HepG2 (cell line): ENCODE results near the gene PHF3. TPM values are rescaled to one million over a fixed set of nuclear protein-coding genes. Genes with fewer than 3 reads are reported as not detected.
A peak's percentile ranks its signal among the peaks of the same experiment; 100 is the strongest.

ENCODE experiments used
- AHR ChIP-seq: IDR thresholded peaks from 2 replicates; pipeline ENCODE4 v1.6.1; 2018; ENCODE audit warnings: missing genetic modification reagents, missing compliant biosample characterization
- ERF ChIP-seq: IDR thresholded peaks from 2 replicates; pipeline ENCODE4 v1.6.1; 2018; ENCODE audit warnings: missing biosample characterization, missing genetic modification reagents
- KDM5A ChIP-seq: fragments of 200-600 bp; sonication (generic); IDR thresholded peaks from 2 replicates; pipeline ENCODE4 v1.7.0; 2018; ENCODE audit warnings: antibody characterized with exemption, mild to moderate bottlenecking, low read length, borderline replicate concordance
- KLF15 ChIP-seq: sonication (generic); formaldehyde crosslinking; IDR thresholded peaks from 2 replicates; pipeline ENCODE4 v1.8.1; 2023; ENCODE audit warnings: borderline replicate concordance, mild to moderate bottlenecking, inconsistent platforms, missing genetic modification reagents, mixed read lengths
- MBD4 ChIP-seq: IDR thresholded peaks from 2 replicates; pipeline ENCODE4 v1.6.1; 2012; ENCODE audit warnings: low read length, inconsistent platforms, borderline replicate concordance
- NFIB ChIP-seq: sonication (generic); formaldehyde crosslinking; IDR thresholded peaks from 2 replicates; pipeline ENCODE4 v1.9.0; 2021; ENCODE audit warnings: missing genetic modification reagents, mild to moderate bottlenecking, borderline replicate concordance
- NONO ChIP-seq, 2 experiments: fragments of 450-650 bp in 1 of 2; sonication (generic) in 1 of 2; formaldehyde crosslinking in 1 of 2; IDR thresholded peaks in 1 of 2; conservative IDR thresholded peaks in 1 of 2; 2 replicates each; pipeline versions ENCODE4 v1.6.1 to v1.8.0; 2017 to 2022; ENCODE audit warnings: mild to moderate bottlenecking in 1 of 2, missing genetic modification reagents in 1 of 2, moderate library complexity in 1 of 2
- PCBP1 ChIP-seq: fragments of 200-400 bp; formaldehyde crosslinking; IDR thresholded peaks from 2 replicates; pipeline ENCODE4 v1.6.1; 2017; ENCODE audit warnings: mild to moderate bottlenecking, low read depth, low read length, borderline replicate concordance
- POLR2G ChIP-seq: fragments of 200-400 bp; formaldehyde crosslinking; IDR thresholded peaks from 2 replicates; pipeline ENCODE4 v1.6.1; 2018; ENCODE audit warnings: mild to moderate bottlenecking, low read depth, low read length, moderate library complexity
- ZNF761 ChIP-seq: sonication (generic); formaldehyde crosslinking; conservative IDR thresholded peaks from 2 replicates; pipeline ENCODE4 v1.4.0; 2020; ENCODE audit warnings: mild to moderate bottlenecking, missing genetic modification reagents
- ZNF766 ChIP-seq: sonication (generic); formaldehyde crosslinking; IDR thresholded peaks from 2 replicates; pipeline ENCODE4 v1.5.0; 2020; ENCODE audit warnings: missing genetic modification reagents, borderline replicate concordance
- ZNF792 ChIP-seq: IDR thresholded peaks from 2 replicates; pipeline ENCODE4 v1.6.1; 2016
- polyA plus RNA-seq, 8 experiments: library from polyadenylated mRNA; depleted of rRNA in 3 of 8; stranded (reverse) in 7 of 8; unstranded in 1 of 8; fragments of >200 nt; fragmentation: Illumina TruSeq in 4 of 8; extraction: Trizol in 4 of 8; gene quantifications; 2 replicates each; pipeline versions ENCODE4 v1.2.1 to v1.2.3, GENCODE V29; 2011 to 2016; ENCODE audit warnings: low read depth in 4 of 8, missing spikeins in 1 of 8, mixed read lengths in 1 of 8; ENCODE audit not compliant: insufficient read depth in 1 of 8
- total RNA-seq, 5 experiments: library from RNA; depleted of rRNA; stranded (reverse); fragments of >200 nt; fragmentation: Illumina TruSeq; extraction: Trizol; gene quantifications; 2 replicates each; pipeline ENCODE4 v1.2.3, GENCODE V29; 2016; ENCODE audit warnings: low read depth in 1 of 5
- TF ChIP-seq, protein P1 (sequence below): IDR thresholded peaks from 2 replicates; pipeline ENCODE4 v1.6.1; 2016
- TF ChIP-seq, protein P2 (sequence below): sonication (generic); formaldehyde crosslinking; IDR thresholded peaks from 2 replicates; pipeline ENCODE4 v1.5.1; 2020; ENCODE audit warnings: missing genetic modification reagents, mild to moderate bottlenecking, borderline replicate concordance
- TF ChIP-seq, protein P3 (sequence below): sonication (generic); formaldehyde crosslinking; IDR thresholded peaks from 2 replicates; pipeline ENCODE4 v1.5.1; 2020; ENCODE audit warnings: missing genetic modification reagents, mild to moderate bottlenecking, borderline replicate concordance
- TF ChIP-seq, protein P4 (sequence below): fragments of 450-650 bp; IDR thresholded peaks from 2 replicates; pipeline ENCODE4 v1.6.1; 2017
- TF ChIP-seq, protein P5 (sequence below): sonication (generic); formaldehyde crosslinking; IDR thresholded peaks from 2 replicates; pipeline ENCODE4 v1.4.0; 2020; ENCODE audit warnings: missing genetic modification reagents, borderline replicate concordance
- TF ChIP-seq, protein P6 (sequence below): IDR thresholded peaks from 2 replicates; pipeline ENCODE4 v1.6.1; 2012; ENCODE audit warnings: inconsistent platforms

Gene PHF3
- total and polyA plus RNA-seq, 2 of the 13 experiments (the other 11 are each of a cell fraction or from before 2014, with no cell fraction given), result 19.8 to 70.4 TPM

DNA sequence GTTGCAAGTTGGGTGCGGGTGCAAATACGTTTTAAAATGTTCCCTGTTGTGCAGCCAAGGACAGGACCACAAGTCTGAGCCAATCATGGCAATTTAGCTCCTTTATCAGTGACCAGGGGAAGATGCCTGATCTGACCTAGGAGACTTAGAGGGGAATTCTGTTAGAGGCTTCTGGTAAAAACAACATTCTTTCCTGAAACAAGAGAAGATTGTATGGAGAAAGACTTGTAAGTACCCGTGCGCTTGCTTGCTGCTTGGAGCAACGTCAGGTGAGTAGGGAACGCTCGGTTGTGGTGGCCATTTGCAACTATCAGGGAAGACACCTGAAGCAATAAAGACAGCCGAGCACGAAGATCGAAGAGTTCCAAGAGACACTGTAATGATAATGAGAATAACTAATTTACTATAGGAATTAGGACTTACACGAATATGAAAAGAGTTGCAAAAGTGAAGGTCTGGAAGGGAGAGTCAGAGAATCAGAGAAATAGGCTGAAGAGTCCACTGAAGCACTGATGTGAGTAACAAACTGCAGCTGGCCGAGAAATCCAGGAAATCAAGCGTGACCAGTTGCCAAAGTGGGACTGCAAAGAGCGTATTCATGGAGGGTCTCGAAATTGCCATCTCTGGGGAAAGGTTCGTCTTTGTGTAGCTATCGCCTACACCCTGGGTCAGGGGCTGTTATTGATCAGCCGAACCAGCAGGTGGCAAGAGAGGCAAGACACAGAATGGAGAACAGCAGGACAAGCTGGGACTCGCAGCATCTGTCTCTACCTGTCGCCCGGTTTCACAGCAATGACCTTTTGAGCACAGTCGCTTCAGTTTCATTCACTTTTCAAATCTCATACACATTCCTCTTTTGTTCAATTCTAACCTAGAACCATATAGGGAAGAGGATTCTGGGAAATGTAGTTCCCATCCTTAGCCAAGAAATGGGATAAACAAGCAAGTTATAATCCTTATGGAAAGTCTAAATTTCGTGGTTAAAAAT lies 37.3 kb upstream of the PHF3 start (continued):
- TF ChIP-seq, protein P1, sequence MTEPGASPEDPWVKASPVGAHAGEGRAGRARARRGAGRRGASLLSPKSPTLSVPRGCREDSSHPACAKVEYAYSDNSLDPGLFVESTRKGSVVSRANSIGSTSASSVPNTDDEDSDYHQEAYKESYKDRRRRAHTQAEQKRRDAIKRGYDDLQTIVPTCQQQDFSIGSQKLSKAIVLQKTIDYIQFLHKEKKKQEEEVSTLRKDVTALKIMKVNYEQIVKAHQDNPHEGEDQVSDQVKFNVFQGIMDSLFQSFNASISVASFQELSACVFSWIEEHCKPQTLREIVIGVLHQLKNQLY (CRISPR knock-in tag), result no peak
- TF ChIP-seq KDM5A, result no peak; the same call in 1 of the 2 replicates
- TF ChIP-seq, protein P2, sequence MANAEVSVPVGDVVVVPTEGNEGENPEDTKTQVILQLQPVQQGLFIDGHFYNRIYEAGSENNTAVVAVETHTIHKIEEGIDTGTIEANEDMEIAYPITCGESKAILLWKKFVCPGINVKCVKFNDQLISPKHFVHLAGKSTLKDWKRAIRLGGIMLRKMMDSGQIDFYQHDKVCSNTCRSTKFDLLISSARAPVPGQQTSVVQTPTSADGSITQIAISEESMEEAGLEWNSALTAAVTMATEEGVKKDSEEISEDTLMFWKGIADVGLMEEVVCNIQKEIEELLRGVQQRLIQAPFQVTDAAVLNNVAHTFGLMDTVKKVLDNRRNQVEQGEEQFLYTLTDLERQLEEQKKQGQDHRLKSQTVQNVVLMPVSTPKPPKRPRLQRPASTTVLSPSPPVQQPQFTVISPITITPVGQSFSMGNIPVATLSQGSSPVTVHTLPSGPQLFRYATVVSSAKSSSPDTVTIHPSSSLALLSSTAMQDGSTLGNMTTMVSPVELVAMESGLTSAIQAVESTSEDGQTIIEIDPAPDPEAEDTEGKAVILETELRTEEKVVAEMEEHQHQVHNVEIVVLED (CRISPR knock-in tag), result no peak; the same call in 1 of the 2 replicates
- TF ChIP-seq ZNF761, result no peak
- no peak for TF ChIP-seq POLR2G
- TF ChIP-seq, protein P3, sequence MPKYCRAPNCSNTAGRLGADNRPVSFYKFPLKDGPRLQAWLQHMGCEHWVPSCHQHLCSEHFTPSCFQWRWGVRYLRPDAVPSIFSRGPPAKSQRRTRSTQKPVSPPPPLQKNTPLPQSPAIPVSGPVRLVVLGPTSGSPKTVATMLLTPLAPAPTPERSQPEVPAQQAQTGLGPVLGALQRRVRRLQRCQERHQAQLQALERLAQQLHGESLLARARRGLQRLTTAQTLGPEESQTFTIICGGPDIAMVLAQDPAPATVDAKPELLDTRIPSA, result no peak
- TF ChIP-seq MBD4, result no peak
- no peak for TF ChIP-seq PCBP1
- TF ChIP-seq AHR (CRISPR knock-in tag), result 0 out of 2 replicates have a peak, but pooled peaks have one; percentile 34
- TF ChIP-seq, protein P4, sequence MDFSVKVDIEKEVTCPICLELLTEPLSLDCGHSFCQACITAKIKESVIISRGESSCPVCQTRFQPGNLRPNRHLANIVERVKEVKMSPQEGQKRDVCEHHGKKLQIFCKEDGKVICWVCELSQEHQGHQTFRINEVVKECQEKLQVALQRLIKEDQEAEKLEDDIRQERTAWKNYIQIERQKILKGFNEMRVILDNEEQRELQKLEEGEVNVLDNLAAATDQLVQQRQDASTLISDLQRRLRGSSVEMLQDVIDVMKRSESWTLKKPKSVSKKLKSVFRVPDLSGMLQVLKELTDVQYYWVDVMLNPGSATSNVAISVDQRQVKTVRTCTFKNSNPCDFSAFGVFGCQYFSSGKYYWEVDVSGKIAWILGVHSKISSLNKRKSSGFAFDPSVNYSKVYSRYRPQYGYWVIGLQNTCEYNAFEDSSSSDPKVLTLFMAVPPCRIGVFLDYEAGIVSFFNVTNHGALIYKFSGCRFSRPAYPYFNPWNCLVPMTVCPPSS, result no peak
- no peak for TF ChIP-seq NONO (IDR thresholded peaks at IDR 0.05)
- TF ChIP-seq NONO (CRISPR knock-in tag; conservative IDR thresholded peaks at IDR 0.05), result peak; percentile 65; the same call in 1 of the 2 replicates
- TF ChIP-seq NFIB (CRISPR knock-in tag), result no peak
- peak; percentile 75; the same call in 1 of the 2 replicates for TF ChIP-seq ZNF766
- TF ChIP-seq ZNF792 (CRISPR knock-in tag), result peak; percentile 66
- TF ChIP-seq, protein P5, sequence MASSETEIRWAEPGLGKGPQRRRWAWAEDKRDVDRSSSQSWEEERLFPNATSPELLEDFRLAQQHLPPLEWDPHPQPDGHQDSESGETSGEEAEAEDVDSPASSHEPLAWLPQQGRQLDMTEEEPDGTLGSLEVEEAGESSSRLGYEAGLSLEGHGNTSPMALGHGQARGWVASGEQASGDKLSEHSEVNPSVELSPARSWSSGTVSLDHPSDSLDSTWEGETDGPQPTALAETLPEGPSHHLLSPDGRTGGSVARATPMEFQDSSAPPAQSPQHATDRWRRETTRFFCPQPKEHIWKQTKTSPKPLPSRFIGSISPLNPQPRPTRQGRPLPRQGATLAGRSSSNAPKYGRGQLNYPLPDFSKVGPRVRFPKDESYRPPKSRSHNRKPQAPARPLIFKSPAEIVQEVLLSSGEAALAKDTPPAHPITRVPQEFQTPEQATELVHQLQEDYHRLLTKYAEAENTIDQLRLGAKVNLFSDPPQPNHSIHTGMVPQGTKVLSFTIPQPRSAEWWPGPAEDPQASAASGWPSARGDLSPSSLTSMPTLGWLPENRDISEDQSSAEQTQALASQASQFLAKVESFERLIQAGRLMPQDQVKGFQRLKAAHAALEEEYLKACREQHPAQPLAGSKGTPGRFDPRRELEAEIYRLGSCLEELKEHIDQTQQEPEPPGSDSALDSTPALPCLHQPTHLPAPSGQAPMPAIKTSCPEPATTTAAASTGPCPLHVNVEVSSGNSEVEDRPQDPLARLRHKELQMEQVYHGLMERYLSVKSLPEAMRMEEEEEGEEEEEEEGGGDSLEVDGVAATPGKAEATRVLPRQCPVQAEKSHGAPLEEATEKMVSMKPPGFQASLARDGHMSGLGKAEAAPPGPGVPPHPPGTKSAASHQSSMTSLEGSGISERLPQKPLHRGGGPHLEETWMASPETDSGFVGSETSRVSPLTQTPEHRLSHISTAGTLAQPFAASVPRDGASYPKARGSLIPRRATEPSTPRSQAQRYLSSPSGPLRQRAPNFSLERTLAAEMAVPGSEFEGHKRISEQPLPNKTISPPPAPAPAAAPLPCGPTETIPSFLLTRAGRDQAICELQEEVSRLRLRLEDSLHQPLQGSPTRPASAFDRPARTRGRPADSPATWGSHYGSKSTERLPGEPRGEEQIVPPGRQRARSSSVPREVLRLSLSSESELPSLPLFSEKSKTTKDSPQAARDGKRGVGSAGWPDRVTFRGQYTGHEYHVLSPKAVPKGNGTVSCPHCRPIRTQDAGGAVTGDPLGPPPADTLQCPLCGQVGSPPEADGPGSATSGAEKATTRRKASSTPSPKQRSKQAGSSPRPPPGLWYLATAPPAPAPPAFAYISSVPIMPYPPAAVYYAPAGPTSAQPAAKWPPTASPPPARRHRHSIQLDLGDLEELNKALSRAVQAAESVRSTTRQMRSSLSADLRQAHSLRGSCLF (CRISPR knock-in tag), result peak; percentile 47; the same call in 1 of the 2 replicates
- TF ChIP-seq ERF (CRISPR knock-in tag), result peak; percentile 27; the same call in 1 of the 2 replicates
- TF ChIP-seq, protein P6, sequence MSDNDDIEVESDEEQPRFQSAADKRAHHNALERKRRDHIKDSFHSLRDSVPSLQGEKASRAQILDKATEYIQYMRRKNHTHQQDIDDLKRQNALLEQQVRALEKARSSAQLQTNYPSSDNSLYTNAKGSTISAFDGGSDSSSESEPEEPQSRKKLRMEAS, result peak; percentile 14; the same call in 1 of the 2 replicates
- no peak for TF ChIP-seq KLF15
